PC-3 (cell line): ENCODE measurements around the gene SLC9A4.

Source experiments
- EZH2 ChIP-seq: fragments of 300-600 bp; sonication (generic); IDR thresholded peaks from one replicate; pipeline ENCODE4 v1.6.1; 2017; ENCODE audit warnings: antibody characterized with exemption, mild to moderate bottlenecking, low read length; ENCODE audit not compliant: unreplicated experiment
- EZH2phosphoT487 ChIP-seq: fragments of 300-600 bp; sonication (generic); IDR thresholded peaks from 2 replicates; pipeline ENCODE4 v1.6.1; 2018; ENCODE audit warnings: mild to moderate bottlenecking, antibody characterized with exemption, low read length, borderline replicate concordance
- TF ChIP-seq, protein P1 (sequence below): fragments of 300-600 bp; sonication (generic); conservative IDR thresholded peaks from 2 replicates; pipeline ENCODE4 v1.5.1; 2017; ENCODE audit warnings: antibody characterized with exemption, low read depth, mild to moderate bottlenecking, low read length

DNA sequence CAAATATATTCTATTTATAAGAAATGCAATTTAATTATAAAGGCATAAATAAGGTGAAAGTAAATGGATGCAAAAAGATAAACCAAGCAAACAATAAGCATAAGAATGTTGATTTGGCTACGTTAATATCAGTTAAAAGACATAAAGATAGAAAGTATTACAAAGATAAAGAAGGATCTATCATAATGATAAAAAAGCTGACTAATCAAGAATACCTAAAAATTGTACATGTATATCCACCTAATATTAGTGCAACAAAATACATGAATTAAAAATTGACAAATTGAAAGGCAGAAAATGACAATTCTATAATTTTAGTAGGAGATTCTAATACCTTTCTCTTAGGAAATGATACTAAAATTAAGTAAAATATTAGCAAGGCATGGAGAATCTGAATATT lies 21.5 kb downstream of the SLC9A4 start:
- TF ChIP-seq, protein P1, sequence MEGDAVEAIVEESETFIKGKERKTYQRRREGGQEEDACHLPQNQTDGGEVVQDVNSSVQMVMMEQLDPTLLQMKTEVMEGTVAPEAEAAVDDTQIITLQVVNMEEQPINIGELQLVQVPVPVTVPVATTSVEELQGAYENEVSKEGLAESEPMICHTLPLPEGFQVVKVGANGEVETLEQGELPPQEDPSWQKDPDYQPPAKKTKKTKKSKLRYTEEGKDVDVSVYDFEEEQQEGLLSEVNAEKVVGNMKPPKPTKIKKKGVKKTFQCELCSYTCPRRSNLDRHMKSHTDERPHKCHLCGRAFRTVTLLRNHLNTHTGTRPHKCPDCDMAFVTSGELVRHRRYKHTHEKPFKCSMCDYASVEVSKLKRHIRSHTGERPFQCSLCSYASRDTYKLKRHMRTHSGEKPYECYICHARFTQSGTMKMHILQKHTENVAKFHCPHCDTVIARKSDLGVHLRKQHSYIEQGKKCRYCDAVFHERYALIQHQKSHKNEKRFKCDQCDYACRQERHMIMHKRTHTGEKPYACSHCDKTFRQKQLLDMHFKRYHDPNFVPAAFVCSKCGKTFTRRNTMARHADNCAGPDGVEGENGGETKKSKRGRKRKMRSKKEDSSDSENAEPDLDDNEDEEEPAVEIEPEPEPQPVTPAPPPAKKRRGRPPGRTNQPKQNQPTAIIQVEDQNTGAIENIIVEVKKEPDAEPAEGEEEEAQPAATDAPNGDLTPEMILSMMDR, result no peak
- no peak for TF ChIP-seq EZH2
- no peak for TF ChIP-seq EZH2phosphoT487
